CD4-positive, alpha-beta T cell treated with Interleukin-15 for 1 hour (primary cell): Measurements from ENCODE around the gene CSF1R.

Experiments used
- DNase-seq: peaks from one replicate; pipeline ENCODE4 v3.0.0-alpha.2; 2020

Gene CSF1R

DNA sequence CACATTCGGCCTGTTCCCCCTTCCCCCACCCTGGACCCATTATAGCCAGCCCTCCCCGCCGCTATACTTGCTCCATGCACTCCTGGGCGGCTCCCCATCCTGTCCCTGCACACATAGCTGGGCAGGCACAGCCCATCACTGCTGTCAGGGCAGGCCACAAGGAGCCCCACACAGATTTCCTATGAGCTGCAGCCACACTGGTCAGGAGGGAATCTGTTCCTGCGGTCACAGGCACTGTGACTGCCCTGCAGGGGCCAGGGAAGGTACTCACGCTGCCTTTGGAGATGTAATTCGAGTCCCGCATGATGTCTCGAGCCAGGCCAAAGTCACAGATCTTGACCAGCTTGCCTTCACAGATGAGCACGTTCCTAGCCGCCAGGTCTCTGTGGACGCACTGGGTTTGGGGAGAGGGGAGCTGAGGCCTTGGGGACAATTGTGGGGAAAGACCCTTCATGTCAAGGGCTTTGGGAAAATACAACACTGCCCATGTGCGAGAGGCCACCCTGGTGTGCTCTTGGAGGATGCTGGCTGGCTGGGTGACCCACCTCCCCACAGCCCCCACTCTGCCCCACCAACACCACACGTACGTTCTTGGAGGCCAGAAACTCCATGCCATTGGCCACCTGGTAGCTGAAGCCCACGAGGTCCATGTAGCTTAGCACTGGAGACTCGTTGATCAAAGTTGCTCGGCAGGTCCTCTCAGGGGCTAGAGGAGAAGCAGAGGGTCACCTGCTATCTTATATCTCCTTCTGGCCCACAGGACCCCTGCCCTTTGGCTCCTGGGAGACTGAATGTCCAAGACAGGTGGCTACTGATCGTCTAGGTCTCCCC is 34.5 kb upstream of the CSF1R start:
- DNase-seq = no peak

DNA sequence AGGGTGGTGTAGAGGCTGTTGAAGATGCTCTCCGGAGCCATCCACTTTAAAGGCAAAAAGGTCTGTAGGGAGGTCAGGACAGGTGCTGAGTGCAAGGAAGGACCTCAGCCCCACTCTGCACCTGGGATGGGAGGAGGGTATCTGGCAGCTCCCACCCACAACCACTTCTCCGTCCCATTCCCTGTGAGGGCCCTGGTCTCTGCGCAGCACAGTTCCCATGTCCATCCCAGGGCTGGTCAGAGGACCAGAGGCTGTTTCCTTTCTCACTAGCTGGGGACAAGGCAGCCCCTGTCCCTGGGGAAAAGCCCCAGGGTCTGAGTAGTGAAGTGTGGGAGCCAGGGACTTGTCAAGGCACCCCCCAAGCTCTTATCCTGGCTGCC is 33.7 kb upstream of the CSF1R start:
- DNase-seq = no peak

DNA sequence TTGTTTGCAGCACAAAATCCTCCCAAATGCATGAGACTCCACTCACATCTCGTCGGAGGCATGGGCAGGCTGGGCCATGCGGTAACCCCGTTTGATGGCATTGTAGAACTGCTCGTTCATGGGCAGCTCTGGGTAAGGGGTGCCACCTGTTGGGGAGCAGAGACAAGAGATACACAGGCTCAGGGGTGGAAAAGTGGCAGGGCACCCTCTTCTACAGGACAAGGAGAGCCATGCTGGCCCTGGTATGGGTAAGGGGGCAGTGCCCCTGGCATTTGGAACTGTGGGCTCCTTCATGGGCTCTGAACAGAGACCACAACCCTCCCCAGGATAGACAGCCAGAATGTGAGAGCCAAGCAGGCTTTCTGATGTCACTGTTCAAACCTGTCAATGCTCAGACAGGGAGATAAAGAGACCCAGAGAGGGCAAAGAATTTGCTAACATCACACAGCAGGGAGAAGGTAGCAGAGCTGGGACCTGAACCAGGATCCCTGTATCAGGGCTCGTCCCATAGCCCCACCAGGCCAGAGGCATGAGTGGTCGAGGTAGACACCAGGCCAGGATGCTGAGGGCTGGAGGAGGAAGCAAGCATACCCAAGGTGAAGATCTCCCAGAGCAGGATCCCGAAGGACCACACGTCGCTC is 33.2 kb upstream of the CSF1R start:
- no peak for DNase-seq

DNA sequence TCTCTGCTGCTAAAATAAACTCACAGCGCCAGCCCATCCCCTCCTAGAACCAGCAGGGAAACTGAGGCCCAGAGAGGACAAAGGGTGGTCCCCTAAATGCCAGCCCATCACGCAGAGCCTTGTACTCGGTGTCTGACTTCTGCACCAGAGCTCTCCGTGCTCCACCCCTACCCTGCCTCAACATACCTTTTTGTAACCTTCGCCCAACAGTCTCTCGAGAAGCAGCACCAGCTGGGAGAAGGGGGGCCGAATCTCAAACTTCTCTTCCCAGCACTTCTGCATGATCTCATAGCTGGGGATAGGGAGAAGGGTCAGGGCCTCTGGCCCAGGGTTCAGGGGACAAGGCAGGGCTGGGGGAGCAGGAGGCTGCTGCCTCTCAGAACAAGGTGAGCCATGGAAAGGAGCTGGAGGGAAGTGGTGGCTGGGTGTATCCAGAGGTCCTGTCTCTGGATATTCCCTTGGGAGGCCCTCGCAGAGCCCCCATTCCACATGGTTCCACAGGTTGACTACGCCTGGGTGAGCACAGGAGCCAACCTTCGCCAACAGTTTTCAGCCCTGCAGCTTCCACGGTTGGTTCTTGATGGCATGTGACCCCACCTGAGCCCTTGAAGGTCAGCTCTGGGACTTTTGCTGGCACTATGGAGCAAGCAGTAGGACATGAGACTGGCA is 32.3 kb upstream of the CSF1R start:
- DNase-seq = no peak

DNA sequence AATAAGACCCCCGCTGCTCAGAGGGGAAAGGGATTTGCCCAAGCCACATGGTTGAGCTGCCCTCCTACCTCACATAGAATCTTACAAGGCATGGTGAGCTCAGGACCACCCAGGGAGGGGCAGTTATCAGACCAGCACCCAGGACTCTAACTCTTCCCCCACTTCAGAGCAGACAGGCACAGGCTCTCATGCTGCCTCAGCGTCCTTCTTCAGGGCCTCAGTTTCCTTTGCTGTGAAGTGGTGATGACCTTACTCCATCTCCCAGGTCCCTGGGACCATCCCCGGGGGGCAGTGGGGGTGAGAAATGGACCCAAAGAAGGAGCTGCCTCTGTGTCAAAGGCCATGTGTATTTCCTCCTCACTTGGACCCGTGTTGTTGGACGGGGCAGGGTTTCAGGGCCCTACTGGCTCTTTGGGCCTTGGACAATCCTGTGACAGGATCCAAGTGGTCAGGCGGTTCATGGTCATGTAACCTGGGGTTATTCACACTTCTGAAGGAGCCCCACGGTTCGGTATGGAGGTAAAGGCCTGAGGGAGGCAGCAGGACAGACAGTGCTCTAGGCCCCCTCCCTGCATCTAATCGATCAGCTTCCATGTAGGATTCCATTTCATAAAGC is 31.7 kb upstream of the CSF1R start:
- no peak for DNase-seq

DNA sequence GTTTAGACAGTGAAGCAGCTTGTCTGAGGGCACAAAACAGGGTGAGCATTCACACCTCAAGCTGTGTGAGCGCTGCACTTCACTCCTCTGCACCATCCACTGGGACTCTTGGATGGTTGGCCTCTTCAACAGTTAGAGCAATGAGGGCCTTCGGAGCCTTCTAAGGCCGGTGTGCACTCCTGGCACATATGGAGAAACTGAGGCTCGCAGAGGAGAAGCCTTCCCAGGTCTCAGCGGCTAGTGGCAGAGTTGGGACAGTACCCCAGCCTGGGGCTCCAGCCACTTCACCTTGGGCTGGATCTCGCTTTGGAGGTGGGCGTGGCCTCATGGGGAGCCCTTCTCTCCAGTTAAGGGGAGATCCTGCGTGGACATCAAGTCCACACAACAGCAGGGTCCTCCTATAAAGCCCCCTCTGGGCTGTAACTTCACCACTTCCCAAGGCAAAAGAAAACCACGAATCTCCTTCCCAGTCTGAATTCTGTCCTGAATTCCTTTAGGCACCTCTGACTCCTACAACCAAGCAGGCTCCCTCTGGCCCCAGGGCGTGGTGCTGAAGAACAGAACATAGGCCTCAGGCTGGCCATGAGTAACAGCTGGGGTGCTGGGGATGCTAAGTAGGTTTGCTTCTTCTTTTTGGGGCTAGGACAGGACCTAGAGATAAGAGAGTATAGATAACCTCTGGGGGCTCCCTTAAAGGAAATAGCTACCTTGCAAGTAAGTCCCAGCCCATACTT is 30.5 kb upstream of the CSF1R start:
- DNase-seq = no peak

DNA sequence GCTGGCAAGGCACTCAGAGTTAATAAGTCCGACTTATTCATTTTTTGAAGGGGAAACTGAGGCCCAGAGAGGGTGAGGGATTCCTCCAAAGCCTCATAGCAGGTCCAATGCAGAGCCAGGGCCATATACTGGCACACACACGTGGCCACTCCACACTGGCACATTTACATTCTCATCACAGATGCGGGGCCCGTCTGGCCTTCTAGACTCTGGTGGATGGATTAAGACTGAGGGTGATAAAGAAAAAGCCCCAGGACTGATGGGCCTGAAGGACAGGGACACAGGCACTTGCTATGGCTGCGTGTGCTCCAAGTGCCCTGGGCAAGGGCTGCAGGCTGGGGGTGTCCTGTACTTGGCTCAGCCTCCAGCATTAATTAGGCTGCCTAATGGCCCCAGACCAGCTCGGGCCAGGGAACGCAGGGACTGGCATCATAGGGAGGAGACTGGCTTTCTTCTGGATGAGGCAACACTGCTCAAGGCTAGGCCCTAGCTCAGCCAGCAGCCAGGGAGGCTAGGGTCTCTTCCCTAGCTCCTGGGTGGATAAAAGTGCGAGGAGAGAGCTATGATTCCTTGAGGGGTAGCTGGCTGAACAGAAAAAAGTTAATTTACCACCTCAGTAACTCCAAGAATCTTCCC is 28.5 kb upstream of the CSF1R start:
- DNase-seq = no peak

DNA sequence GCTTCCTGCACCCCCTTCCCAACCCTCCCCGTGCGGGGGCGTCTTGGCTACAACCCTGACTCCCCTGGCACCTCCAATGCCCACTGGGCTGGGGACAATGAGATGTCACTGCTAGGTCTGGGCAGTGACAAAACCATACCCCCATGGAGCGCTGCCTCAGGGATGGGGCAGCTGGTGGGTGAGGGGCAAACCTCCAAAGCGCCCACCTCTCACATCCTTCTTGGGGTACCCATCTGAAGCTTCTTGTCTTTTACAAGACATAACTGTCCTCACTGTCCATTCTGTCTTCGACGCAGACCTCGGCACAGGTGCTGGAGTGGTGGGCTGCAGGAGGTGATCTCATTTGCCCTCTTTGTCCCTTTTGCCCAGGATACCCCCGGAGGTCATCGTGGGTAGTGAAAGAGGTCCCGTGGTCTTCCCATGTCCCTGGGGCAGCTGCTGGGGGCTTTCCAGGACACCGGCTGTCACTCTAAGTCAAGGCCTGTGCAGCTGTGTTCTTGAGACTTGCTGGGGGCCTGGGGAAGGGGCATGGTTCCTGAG is 27.8 kb upstream of the CSF1R start:
- no peak for DNase-seq

DNA sequence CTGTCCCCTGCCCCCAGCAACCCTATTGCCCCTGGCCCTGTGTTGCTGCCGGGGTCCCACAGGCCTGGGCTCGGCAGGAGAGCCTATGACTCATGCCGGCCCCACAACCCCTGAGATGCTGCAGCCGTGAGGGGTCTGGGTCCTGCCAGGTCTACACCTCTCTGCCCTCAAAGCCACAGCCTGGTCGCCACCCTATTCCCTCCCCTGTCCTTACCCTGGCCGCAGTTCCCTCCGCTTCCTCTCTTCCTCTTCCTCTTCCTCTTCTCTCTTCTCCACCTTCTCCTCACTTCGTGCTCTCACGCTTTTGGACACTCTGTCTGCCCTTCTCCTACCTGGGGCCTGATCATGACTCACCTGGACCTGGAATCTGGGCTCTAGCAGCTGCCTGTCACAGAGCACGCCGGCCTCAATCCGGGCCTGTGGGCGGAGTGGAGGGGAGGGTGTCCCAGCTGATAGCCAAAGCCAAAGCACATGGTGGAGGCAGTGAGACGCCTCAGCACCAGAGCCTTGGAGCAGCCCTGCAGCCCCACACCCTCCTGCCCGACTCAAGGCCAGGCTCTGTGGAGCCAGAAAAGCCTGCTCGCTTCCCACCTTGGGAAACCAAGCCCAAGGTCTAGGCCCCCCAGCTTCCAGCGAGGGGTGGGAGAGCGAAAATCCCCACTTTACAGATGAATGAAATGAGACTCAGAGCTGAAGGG is 26.8 kb upstream of the CSF1R start:
- DNase-seq = no peak

DNA sequence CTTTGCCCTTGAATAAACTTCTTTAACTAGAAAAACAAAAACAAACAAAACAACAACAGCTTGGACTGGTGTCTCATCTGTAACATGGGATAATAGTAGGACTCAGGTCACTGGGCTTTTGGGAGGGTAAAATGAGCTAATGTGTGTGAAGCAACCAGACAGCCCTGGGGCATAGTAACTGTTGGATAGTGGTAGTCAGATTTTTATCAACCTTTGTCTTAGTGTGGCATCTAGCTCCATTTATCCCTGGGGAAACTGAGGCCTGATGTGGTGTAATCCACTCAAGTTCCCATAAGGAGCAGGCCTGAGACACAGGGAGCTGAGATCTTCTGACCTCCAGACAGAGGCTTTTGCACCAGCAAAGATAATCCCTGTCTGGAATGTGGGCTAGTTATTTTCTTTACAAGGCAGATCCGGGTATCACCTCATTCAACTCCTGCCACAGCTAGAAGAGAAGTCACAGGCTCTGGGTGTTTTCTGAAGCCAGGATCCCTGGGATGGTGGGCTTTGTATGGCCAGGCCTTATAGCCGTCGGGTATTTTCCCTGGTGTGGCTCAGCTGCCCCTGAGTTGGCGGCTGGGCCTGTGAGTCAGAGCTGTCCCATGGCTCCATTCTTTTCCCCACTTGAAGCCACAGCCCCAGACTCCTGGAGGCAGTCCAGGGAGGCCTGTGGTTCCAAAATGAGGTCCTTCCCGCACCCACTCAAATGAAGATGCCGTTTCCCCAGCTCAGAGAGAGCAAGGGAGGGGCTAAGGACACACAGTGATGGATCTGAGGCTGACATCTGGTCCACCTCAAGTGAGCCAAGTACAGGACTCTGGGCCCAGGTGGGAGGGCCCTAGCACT is 26.1 kb upstream of the CSF1R start:
- no peak for DNase-seq

DNA sequence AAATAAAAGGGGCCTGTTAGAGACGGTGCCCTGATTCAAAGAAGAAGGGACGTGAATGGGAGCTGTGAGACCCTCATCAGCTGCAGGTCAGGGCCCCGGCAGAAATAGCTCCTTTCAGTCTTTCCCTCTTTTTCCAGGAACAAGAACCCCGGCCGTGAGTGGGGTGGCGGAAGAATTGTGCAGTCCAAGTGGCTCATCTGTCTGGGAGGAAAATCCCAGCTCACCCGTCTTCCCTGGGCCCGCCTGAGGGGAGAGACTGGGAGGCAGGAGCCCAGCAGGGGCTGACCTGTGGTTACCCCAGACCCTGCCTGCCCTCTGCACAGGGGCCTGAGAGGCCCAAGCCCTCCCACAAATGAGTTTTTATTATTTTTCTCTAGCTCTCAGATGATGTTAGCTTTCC is 24.8 kb upstream of the CSF1R start:
- no peak for DNase-seq

DNA sequence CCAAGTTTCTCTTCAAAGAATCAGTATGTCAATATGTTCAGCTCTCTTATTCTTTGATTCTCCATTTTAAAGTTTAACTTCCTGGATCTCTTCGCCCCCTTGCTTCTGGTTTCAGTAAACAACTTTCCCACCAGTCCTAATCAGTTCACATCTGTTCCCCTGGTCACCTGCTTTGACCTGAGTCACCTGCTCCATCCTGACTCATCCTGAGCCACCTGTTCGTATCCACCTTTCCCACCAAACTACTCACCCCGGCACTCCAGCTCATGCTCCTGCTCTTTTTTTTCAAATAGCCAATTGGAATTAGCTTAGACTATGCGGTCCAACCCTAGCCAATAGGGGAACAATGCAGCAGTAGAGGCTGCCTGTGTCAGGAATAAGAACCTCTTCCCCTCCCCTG is 23.6 kb upstream of the CSF1R start:
- DNase-seq = no peak

DNA sequence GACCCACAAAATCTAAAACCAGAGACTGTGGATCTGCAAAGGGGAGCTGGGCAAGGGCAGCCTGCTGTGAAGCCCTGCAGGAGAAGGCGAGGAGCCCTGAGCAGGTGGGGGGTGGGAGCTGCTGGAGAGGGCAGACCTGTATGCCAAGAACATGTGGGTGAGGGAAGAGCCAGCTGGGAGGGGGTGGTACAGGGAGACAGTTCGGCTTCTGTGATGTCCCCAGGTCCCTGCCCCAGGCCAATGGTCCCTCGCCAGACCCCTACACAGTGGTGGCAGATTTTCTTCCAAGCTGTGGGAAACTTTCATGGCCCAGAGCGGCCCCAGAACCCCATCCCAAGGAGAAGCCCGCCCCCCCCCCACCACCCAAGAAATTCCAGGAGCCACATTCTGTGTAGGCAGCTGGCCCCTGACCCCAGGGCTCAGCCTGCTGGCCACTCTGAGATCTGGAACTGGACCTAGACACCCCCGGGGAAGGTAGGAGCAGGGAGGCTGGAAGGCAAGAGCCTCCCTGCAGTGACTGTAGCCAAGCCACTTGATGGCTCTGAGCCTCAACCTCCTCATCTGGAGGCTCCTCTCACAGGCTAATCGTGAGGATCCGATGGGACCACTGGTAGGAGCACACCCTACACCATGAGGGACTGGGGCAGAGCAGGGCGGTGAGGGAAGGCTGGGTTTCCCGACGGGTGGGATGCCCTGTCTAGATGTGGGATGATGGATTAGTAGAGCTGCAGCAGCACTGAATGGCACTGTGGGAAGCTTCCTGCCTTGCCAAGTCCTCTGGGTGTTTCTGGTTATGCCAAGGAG is 22.6 kb upstream of the CSF1R start:
- no peak for DNase-seq

DNA sequence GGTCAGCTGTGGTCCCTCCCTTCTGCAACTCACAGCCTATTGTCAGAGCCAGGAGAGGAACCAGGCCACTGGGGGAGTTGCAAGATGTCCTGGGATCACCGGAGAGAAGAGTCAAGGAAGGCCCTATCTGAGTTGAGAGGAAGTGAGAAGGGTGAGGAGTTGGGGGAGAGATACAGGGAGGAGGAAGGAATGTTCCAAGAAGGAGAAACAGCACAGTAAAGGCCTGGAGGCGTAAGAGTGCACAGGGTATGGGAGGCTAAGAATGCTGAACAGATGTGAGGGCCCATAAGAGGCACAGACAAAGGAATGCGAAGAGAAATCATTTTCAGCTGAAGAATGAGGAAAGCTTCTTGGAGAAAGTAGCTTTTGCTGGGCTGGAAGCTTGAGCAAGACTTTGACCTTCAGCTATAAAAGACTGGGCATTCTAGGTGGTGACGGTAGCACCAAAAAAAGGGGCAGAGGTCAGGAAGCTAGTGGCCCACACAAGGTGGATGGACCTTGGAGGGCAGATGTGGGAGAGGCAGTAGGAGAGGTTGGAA is 21.6 kb upstream of the CSF1R start:
- DNase-seq = no peak

DNA sequence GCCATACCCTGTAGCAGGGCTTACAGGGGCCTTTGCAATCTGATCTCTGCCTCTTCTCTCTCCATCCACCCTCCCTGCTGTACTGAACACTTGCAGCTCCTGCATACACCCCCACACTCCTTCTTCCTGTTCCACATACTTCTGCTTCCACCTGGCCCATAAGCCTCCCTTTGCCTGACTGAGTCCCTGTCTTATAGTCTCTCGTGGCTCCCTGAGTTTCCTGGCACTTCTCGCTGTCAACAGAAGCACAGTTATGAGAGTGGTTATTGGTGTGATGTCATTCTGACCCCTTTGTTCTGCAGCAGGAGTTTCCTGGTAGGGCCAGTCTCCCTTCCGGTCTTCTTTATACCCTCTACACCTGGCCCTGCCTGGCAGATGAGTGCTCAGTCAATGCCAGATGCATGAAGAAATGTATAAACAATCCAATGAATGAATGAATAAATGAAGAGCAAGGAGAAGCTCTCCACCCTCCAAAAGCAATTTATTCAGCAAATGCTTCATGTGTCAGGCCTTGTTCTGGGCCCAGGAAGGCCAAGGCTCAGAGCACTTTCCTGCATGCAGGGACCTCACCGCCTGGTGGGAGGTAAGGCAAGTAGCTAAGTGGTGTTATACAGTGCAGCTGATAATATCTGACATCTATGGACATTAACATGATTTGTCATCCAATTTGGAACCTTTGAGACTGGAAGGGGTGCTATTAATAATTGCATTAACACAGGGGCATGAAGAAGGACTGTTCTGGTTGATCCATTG is 20.5 kb upstream of the CSF1R start:
- DNase-seq = no peak

DNA sequence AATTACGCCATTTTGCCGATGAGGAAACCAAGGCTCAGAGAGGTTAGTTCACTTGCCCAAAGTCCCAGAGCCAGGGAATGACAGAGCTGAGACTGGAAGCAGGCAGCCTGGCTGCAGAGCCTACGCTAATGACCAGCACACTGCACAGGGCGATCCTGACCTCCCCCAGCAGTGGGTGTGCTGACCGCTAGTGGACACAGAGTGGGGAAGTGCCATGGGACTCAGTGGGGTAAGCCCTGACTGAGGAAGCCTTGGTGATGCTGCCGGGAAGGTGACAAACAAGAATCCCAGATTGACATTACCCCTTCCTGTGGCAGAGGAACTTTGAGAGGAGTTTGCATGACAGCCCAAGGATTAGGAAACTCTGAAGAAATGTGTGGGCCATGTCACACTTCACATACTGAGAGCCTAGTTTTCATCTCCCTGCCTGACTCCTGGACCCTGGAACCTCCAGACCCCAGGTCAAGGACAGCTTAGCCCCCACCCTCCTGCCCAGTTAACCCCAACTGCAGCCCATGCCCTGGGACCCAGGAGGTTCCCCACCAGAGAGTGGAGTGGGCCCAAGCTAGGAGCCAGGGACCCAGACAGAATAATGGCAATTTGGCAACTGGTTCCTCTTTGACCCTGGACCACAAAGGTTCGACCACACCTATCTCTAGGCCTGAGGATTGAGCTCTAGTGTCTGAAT is 19.7 kb upstream of the CSF1R start:
- DNase-seq = no peak

DNA sequence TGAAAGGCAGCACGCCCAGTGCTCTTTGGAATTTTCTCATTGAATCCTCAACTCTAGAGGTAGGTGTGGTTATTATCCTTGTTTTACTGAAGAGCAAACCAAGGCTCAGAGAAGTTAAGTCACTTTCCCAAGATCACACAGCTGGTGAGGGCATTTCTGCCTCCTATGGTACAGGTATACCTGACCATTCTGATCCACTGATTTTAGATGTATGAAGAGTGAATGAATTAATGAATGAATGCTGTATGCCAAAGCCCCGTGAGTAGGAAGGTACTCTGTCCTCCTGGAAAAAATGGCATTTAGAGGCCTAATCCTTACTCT is 18.2 kb upstream of the CSF1R start:
- DNase-seq = no peak
